Measurements from ENCODE around the gene AANAT. TPM values are rescaled to one million over a fixed set of nuclear protein-coding genes. Genes with fewer than 3 reads are reported as not detected.

AANAT gene
- total and polyA plus RNA-seq, 2 donors (not counting 3 experiments of a cell fraction or from before 2014, with no cell fraction given) = not detected

DNA sequence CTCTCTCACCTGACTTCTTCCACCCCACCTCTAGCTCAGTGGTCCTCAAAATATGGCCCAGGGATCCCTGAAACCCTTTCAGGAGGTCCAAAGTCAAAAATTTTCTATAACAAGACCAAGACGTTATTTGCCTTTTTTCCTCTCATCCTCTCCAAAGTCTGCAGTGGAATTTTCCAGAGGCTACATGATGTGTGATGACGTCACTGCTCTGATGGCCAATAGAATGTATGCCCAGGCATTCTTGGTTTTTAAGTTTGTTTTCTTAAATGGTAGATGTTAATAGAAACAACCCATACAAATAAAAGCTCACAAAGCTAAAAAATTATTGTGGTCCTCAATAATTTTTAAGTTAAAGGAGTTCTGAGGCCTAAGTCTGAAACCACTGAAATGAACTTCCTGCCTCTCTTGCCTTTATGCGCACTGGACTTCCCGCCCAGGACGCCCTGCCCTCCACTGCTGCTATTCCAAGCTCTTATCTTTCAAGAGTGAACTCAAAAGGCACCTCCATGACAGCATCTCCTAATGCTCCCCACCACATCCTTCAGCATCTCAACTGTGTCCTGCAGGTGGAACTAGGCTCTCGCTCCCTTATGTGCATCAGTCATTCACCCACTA is 28.0 kb upstream of the AANAT start:
- FAIRE-seq = no peak
- intact Hi-C loops (cut with micrococcal nuclease) = no loop called here
- POLR2A ChIA-PET = no interaction called here

More for the DNA sequence above, 28.0 kb upstream of the AANAT start:
- BruUV-seq (replicated peaks) = no TSS peak
- H3K79me2 ChIP-seq (ENCODE audit: control insufficient read depth, insufficient read depth, low read length) = peaks cover 62% of the 10 kb centered on the region
- H3K36me3 ChIP-seq (ENCODE audit: control insufficient read depth in 2 of 2, extremely low read depth in 1 of 2, insufficient read depth in 2 of 2, low read length in 2 of 2) = no peaks in the 10 kb centered on the region
- no peak overlapping the region for H3K9ac ChIP-seq (replicated peaks; ENCODE audit: extremely low read depth, insufficient read depth, low read length)
- H3K27ac ChIP-seq (ENCODE audit: insufficient read depth, low read depth, low read length) = no peak overlapping the region
- no peak for DNase-seq (ENCODE audit: low read depth, low spot score)
- H3K27me3 ChIP-seq (ENCODE audit: control insufficient read depth in 2 of 2, insufficient read depth in 2 of 2, low read length in 2 of 2) = no peaks in the 10 kb centered on the region
- dilution Hi-C loops (cut with MboI; ENCODE audit: extremely low pct_ligation_motif_present, low sequenced_read_pairs) = loop anchor here (25.0 kb wide), 1 partner anchor 227 kb away; no protein-coding TSS in a partner anchor
- H3K9me3 ChIP-seq (replicated peaks; ENCODE audit: control insufficient read depth, insufficient read depth, low read length) = no peaks in the 10 kb centered on the region
- no peak overlapping the region for H2AFZ ChIP-seq (ENCODE audit: low read depth, low read length)
- H3K4me2 ChIP-seq (ENCODE audit: insufficient read depth, low read length) = no peak overlapping the region
- CTCF ChIA-PET = interaction anchor here (1.4 kb wide), 1 partner anchor 31 kb away, joined by 4 read pairs; no protein-coding TSS in a partner anchor
- H3K4me1 ChIP-seq (ENCODE audit: control insufficient read depth, extremely low read depth, insufficient read depth, low read length) = peaks cover 15% of the 10 kb centered on the region
- TF ChIP-seq, protein P1, sequence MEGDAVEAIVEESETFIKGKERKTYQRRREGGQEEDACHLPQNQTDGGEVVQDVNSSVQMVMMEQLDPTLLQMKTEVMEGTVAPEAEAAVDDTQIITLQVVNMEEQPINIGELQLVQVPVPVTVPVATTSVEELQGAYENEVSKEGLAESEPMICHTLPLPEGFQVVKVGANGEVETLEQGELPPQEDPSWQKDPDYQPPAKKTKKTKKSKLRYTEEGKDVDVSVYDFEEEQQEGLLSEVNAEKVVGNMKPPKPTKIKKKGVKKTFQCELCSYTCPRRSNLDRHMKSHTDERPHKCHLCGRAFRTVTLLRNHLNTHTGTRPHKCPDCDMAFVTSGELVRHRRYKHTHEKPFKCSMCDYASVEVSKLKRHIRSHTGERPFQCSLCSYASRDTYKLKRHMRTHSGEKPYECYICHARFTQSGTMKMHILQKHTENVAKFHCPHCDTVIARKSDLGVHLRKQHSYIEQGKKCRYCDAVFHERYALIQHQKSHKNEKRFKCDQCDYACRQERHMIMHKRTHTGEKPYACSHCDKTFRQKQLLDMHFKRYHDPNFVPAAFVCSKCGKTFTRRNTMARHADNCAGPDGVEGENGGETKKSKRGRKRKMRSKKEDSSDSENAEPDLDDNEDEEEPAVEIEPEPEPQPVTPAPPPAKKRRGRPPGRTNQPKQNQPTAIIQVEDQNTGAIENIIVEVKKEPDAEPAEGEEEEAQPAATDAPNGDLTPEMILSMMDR (IDR thresholded peaks at IDR 0.05; ENCODE audit: extremely low read depth in 1 of 2, insufficient read depth in 1 of 2, low read depth in 1 of 2, low read length in 2 of 2) = no peak
- TF ChIP-seq EZH2 (IDR thresholded peaks at IDR 0.05; ENCODE audit: borderline replicate concordance, low read depth, low read length, severe bottlenecking) = no peak
- no peak for TF ChIP-seq GATA2 (IDR thresholded peaks at IDR 0.05; ENCODE audit: insufficient read depth, insufficient read length, low read depth, low read length)
- TF ChIP-seq FOS (IDR thresholded peaks at IDR 0.05; ENCODE audit: borderline replicate concordance, insufficient read depth, low read length) = no peak
- TF ChIP-seq MYC (IDR thresholded peaks at IDR 0.05; ENCODE audit: low read depth, low read length) = no peak
- no peak for TF ChIP-seq POLR2A (IDR thresholded peaks at IDR 0.05; ENCODE audit: low read depth, low read length)
- no peak for TF ChIP-seq JUN (IDR thresholded peaks at IDR 0.05; ENCODE audit: borderline replicate concordance, insufficient read depth, insufficient read length, low read depth)
- TF ChIP-seq, protein P2, sequence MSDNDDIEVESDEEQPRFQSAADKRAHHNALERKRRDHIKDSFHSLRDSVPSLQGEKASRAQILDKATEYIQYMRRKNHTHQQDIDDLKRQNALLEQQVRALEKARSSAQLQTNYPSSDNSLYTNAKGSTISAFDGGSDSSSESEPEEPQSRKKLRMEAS (IDR thresholded peaks at IDR 0.05; ENCODE audit: insufficient read depth, insufficient read length) = no peak
- no peak for TF ChIP-seq POLR2AphosphoS5 (IDR thresholded peaks at IDR 0.05; ENCODE audit: insufficient read depth, low read depth, low read length)
- no peaks in the 10 kb centered on the region for H3K9me1 ChIP-seq (replicated peaks; ENCODE audit: control insufficient read depth, extremely low read depth, insufficient read depth, low read length)
- no peak overlapping the region for H3K4me3 ChIP-seq (replicated peaks in 1 of 3; ENCODE audit: insufficient read depth in 1 of 3, low read depth in 1 of 3, low read length in 3 of 3)
- no peaks in the 10 kb centered on the region for H4K20me1 ChIP-seq (replicated peaks; ENCODE audit: control insufficient read depth, extremely low read depth, insufficient read depth, low read length)

Data from endothelial cell of umbilical vein (primary cell).